Measurements from ENCODE around the gene CR1L. TPM values are rescaled to one million over a fixed set of nuclear protein-coding genes. Genes with fewer than 3 reads are reported as not detected.

The CR1L gene
- not detected in 2 replicates for total RNA-seq

DNA sequence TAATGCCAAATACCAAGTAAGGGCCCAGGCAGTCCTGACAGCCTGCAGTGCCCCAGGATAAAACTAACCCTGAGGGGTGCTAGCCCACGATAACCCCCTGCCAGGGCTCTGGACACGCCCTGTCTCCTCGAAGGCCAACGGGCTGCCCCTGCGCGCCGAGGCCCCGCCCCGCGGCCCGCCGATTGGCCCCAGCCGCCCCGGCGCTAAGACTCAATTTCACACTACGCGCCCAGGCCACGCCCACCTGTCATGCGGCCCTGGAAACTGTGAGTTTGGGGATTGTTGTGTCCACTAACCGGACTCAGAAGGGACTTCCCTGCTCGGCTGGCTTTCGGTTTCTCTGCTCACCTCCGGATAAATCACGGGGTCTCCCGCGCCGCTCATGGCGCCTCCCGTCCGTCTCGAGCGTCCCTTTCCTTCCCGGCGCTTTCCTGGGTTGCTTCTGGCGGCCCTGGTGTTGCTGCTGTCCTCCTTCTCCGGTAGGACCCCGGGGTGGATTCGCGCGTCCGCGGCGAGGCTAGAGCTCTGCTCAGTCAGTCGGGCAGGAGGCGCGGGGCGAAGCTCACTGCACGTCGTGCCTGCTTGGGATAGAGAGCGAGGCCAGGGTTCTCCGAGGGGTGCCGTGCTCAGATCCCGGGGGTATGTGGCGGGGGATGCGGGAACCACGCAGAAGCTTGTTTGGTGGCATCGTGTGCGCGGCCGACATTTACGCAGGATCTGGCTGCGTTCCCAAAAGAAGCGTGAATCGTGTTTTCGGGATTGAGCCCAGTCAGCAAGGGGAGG, at the start of gene CR1L:
Gene CR1L (plus strand): TSS at position 282 of the 783 bp plus-strand sequence. CDS start 101 bp downstream, at position 383.

GRCh38 chr1:207751790-207752455, 107.0 kb downstream of the CR1L start, which contains the start of gene CD46:
Gene CD46 (plus strand): TSS chr1:207752054. CDS start chr1:207752213, 159 bp downstream.

Small RNA genes lying within 50 kb of the gene (small RNA-seq; reads per million reads assigned to genes)
- gene RNA5SP534: 0.08 reads per million

Other genes starting within 250 kb of the CR1L start
- not detected in 2 replicates for gene CR2, start 190.8 kb upstream of the CR1L start, total RNA-seq
- not detected in 2 replicates for gene CR1, start 149.0 kb upstream of the CR1L start, total RNA-seq
- 102 and 140 TPM in 2 replicates for gene CD46, start 106.9 kb downstream of the CR1L start, total RNA-seq

Measured in vein endothelial cell (primary cell).